ENCODE measurements around the gene HPS1. TPM values are rescaled to one million over a fixed set of nuclear protein-coding genes. Genes with fewer than 3 reads are reported as not detected.
"Not testable (repeated sequence)": the region's sequence is repeated elsewhere in the genome, so short reads cannot be mapped to it uniquely, and the experiment has no call there.

HPS1 gene
- polyA plus RNA-seq, 2 of the 4 experiments (the other 2 are of a cell fraction): 25.1 to 28.2 TPM

DNA sequence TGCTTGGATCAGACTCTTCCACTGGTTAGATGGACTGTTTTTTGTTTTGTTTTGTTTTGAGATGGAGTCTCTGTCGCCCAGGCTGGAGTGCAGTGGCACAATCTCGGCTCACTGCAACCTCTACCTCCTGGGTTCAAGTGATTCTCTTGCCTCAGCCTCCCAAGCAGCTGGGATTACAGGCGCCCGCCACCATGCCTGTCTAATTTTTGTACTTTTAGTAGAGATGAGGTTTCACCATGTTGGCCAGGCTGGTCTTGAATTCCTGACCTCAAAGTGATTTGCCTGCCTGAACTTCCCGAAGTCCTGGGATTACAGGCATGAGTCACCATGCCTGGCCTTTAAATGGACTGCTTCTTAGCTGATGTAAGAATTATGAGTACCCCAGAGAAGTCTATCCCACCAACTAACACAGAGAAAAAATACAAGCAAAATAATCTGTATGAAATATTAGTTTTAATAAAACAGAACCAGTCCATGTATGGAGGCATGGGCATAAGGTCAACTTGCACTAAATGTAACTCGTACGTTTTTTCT is 63.5 kb downstream of the HPS1 start:
- WGBS (ENCODE audit: missing lambda C conversion rate): 81% methylated on average over 7 of the region's 7 CpGs
- POLR2A ChIA-PET; H3K9me3 ChIP-seq; H3K4me3 ChIP-seq; FAIRE-seq; H3K4me1 ChIP-seq; TF ChIP-seq FOSL2 (IDR thresholded peaks at IDR 0.05): not testable (repeated sequence)
- peak; percentile 44 for TF ChIP-seq FOSL2 (CRISPR knock-in tag; IDR thresholded peaks at IDR 0.05)
- Histone ChIP-seq H3K27ac (peak overlapping the region in 1 of 2 experiments; percentile 50; a peak in 2 of 6 replicates), H3K4me2 (peak overlapping the region; percentile 5; the same call in 1 of the 3 replicates)
- DNase-seq (ENCODE audit: low read depth in 1 of 2, low spot score in 1 of 2): peak in 1 of 2 experiments; percentile 27
- peak in 1 of 2 experiments; percentile 36; a peak in 1 of 6 replicates for ATAC-seq
- CTCF ChIA-PET: interaction anchor here (0.9 to 1.0 kb wide), 2 partner anchors 20 to 74 kb away, joined by 3 read pairs; no protein-coding TSS in a partner anchor

DNA sequence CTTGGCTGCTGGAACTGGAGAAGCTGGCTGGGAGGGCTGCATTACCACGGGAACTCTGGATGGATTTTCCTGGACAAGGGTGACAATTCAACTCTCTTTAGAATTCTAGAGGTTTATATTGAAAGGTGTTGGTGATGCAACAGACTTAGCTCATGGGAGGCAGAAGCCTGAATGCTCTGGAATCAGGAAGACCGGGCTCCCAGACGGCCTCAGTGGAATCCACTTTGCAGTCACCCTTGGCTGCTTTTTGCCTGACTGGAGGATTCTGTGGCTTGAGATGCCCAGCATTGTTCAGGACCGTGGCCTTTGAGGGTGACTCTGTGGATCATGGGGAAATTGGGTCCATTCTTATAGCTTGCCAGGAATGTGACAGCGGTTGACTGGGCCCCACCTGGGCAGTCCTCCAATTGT is 64.0 kb downstream of the HPS1 start:
- TF ChIP-seq, protein P1, sequence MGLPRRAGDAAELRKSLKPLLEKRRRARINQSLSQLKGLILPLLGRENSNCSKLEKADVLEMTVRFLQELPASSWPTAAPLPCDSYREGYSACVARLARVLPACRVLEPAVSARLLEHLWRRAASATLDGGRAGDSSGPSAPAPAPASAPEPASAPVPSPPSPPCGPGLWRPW (IDR thresholded peaks at IDR 0.05): no peak
- TF ChIP-seq MAFK (IDR thresholded peaks at IDR 0.05; ENCODE audit: partially characterized antibody) (no peak), CEBPB (IDR thresholded peaks at IDR 0.05) (no peak), HDAC2 (IDR thresholded peaks at IDR 0.05) (no peak), KDM1A (IDR thresholded peaks at IDR 0.05; ENCODE audit: low read depth) (no peak), POLR2A (IDR thresholded peaks at IDR 0.05; ENCODE audit: low read length) (no peak), ZC3H11A (IDR thresholded peaks at IDR 0.05) (no peak), HOXA7 (CRISPR knock-in tag; IDR thresholded peaks at IDR 0.05) (no peak), CHD2 (IDR thresholded peaks at IDR 0.05; ENCODE audit: low read length, partially characterized antibody) (no peak), CBX2 (IDR thresholded peaks at IDR 0.05; ENCODE audit: borderline replicate concordance, low read depth) (no peak), MYC (IDR thresholded peaks at IDR 0.05; ENCODE audit: borderline replicate concordance, low read length) (no peak)
- TF ChIP-seq, protein P2, sequence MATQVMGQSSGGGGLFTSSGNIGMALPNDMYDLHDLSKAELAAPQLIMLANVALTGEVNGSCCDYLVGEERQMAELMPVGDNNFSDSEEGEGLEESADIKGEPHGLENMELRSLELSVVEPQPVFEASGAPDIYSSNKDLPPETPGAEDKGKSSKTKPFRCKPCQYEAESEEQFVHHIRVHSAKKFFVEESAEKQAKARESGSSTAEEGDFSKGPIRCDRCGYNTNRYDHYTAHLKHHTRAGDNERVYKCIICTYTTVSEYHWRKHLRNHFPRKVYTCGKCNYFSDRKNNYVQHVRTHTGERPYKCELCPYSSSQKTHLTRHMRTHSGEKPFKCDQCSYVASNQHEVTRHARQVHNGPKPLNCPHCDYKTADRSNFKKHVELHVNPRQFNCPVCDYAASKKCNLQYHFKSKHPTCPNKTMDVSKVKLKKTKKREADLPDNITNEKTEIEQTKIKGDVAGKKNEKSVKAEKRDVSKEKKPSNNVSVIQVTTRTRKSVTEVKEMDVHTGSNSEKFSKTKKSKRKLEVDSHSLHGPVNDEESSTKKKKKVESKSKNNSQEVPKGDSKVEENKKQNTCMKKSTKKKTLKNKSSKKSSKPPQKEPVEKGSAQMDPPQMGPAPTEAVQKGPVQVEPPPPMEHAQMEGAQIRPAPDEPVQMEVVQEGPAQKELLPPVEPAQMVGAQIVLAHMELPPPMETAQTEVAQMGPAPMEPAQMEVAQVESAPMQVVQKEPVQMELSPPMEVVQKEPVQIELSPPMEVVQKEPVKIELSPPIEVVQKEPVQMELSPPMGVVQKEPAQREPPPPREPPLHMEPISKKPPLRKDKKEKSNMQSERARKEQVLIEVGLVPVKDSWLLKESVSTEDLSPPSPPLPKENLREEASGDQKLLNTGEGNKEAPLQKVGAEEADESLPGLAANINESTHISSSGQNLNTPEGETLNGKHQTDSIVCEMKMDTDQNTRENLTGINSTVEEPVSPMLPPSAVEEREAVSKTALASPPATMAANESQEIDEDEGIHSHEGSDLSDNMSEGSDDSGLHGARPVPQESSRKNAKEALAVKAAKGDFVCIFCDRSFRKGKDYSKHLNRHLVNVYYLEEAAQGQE (IDR thresholded peaks at IDR 0.05): no peak
- TF ChIP-seq, protein P3, sequence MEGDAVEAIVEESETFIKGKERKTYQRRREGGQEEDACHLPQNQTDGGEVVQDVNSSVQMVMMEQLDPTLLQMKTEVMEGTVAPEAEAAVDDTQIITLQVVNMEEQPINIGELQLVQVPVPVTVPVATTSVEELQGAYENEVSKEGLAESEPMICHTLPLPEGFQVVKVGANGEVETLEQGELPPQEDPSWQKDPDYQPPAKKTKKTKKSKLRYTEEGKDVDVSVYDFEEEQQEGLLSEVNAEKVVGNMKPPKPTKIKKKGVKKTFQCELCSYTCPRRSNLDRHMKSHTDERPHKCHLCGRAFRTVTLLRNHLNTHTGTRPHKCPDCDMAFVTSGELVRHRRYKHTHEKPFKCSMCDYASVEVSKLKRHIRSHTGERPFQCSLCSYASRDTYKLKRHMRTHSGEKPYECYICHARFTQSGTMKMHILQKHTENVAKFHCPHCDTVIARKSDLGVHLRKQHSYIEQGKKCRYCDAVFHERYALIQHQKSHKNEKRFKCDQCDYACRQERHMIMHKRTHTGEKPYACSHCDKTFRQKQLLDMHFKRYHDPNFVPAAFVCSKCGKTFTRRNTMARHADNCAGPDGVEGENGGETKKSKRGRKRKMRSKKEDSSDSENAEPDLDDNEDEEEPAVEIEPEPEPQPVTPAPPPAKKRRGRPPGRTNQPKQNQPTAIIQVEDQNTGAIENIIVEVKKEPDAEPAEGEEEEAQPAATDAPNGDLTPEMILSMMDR (IDR thresholded peaks at IDR 0.05): no peak
- Histone ChIP-seq H3K4me1 (peaks cover 10% of the 10 kb centered on the region; the same call in 1 of the 3 replicates), H3K27ac (0 out of 6 replicates have a peak overlapping the region, but pooled peaks of 1 of the 2 experiments have one; percentile 32), H3K9me3 (no peaks in the 10 kb centered on the region), H3K4me3 (no peak overlapping the region), H3K4me2 (no peak overlapping the region)
- DNase-seq (ENCODE audit: low read depth in 1 of 2, low spot score in 1 of 2): no peak
- CTCF ChIA-PET: interaction anchor here (0.9 kb wide), 1 partner anchor 20 kb away, joined by 3 read pairs; no protein-coding TSS in a partner anchor
- no peak for FAIRE-seq
- no peak for ATAC-seq
- POLR2A ChIA-PET: no interaction called here
- WGBS (ENCODE audit: missing lambda C conversion rate): 81% methylated on average over 5 of the region's 5 CpGs

DNA sequence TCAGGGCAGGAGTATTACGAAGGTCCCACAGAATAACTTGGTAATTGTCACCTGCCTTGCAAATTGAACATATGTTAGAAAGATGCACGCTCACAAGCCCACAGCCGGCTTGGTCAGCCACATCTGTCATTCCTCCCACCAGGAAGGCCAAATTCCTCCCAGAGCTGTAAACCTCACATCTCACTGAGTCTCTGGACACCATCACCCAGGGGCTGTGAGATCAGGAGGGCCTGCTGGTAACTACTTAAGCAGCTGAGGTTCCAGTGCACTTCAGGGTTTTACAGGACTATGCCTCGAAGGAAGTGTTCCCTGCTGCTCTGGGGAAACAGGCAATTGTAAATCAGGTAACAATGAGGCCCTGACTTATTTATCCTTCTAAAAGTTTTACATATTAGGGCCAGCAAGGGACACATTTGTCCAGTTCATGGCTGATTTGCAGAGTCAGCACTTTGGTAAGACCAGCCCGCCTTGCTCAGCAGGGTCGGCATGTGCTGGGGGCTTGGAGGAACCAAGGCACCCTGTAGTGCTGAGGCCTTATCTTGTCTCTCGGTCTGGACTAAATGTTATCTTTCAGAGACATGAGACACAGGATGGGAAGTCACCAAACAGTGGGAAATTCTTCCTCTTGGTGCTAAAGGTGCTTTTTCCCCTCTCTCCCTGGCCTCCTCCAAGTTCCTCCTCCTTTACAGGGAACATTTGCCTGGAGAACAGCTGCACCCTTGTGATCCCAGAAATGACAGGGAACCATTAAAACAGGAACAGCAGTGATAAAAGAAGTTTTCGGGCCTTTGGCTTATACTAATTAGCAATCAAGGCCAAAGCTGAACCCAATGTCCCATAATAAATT is 66.0 kb downstream of the HPS1 start:
- WGBS (ENCODE audit: missing lambda C conversion rate): 70% methylated on average over 8 of the region's 8 CpGs
- ChIA-PET POLR2A (no interaction called here), CTCF (interaction anchor here (0.6 kb wide), 1 partner anchor 14 kb away, joined by 3 read pairs; no protein-coding TSS in a partner anchor)
- TF ChIP-seq HOXB13 (CRISPR knock-in tag; IDR thresholded peaks at IDR 0.05; ENCODE audit: low read depth) (no peak), MAFK (IDR thresholded peaks at IDR 0.05; ENCODE audit: partially characterized antibody) (peak; percentile 96), CBX2 (IDR thresholded peaks at IDR 0.05; ENCODE audit: borderline replicate concordance, low read depth) (no peak)
- Histone ChIP-seq H3K4me3 (no peak overlapping the region), H3K27ac (no peak overlapping the region), H3K4me2 (no peak overlapping the region), H3K4me1 (peaks cover 10% of the 10 kb centered on the region; the same call in 1 of the 3 replicates), H3K9me3 (no peaks in the 10 kb centered on the region)
- no peak for DNase-seq (ENCODE audit: low read depth in 1 of 2, low spot score in 1 of 2)
- ATAC-seq: no peak
- no peak for FAIRE-seq

Data from A549 (cell line).